RPMI8226 (cell line): ENCODE measurements around the gene RAB21.

ENCODE experiments used
- DNase-seq: peaks from one replicate; pipeline ENCODE4 v3.0.0-alpha.2; 2015

Gene RAB21

GRCh38 chr12:71754461-71755145 is at the start of gene RAB21:
TSS of gene RAB21 (plus strand) at chr12:71754863. CDS start at chr12:71755130, 267 bp downstream.
- peak; percentile 98 for DNase-seq

DNA sequence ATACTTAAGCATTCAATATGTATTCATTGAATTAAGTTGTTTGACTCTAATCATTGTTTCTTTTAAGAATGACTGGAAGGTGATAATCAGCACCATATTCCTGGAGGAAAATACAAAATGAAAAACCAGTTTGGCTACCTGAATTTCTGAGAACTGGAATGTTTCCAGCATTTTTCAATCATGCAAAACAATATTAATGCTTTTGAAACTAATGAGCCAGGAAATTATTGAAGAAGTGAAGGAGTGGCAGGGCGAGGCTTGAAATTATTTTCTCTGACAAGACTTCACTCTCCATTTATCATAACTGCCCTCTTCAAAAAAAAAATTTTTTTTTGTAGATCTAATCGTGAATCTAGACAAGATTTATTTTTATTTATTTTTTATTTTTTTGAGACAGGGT is 49.7 kb upstream of the RAB21 start:
- DNase-seq: no peak

GRCh38 chr12:71708658-71709057 is 46.0 kb upstream of the RAB21 start:
- no peak for DNase-seq

- DNase-seq: no peak
Measured at GRCh38 chr12:71710276-71711125, 44.2 kb upstream of the RAB21 start.

DNA sequence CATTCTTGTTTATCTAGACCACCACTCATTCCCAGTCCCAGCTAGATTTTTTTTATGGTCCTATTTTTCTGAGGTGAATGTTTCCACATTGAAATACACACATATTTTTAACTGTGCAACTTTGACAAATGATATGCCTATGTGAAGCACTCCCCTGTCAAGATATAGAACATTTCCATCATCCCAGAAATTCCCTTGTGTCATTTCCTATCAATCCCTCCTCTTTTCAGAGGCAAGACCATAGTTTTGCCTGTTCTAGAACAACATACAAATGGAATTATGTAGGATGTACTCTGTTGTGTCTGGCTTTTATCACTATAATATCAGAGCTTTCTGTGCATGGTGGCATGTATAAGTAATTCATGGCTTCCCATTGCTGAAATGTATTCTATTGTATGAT is 36.1 kb upstream of the RAB21 start:
- DNase-seq: no peak

GRCh38 chr12:71719647-71720370 is 34.9 kb upstream of the RAB21 start:
- DNase-seq: no peak

DNA sequence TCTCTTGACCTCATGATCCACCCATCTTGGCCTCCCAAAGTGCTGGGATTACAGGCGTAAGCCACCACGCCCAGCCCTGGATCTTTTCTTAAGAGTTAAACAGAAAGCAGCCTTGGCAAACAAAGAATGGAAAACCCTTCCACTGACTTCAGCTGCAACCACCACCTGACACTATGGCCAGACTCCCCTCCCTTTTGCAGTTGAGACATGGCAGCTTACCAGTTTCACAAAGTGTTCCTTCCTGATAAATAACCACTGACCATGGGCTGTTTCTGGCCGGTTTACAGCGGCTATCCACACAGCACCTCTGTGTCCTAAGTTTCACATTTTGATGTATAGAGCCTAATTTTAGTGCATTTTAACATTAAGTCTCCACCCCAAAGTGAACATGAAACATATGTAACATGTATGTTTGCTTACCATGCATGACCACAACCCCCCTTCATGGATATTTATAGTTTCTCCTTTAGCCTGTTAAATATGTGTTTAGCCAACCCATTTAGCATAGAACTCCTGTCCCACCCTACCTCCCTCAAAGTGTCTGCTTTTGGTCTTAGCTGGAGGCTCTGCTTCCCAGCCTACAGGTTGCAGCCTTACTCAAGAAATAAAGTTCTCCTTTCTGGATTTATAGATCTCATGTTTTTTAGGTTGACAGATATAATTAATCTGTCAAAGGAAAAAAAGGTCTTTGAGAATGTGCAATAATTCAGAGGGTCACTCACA is 32.7 kb upstream of the RAB21 start:
- peak; percentile 5 for DNase-seq

DNA sequence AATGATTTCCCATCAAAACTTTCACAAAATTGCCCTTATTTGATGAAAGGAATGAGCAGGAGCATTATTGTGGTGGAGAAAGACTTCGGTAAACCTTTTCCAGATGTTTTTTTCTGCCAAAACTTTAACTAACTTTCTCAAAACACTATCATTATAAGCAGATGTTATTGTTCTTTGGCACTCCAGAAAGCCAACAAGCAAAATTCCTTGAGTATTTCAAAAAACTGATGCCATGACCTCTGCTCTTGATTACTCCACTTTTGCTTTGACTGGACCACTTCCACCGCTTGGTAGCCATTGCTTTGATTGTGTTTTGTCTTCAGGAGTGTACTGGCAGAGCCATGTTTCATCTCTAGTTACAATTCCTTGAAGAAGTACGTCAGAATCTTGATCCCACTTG is 29.7 kb upstream of the RAB21 start:
- no peak for DNase-seq

- no peak for DNase-seq
Measured at GRCh38 chr12:71726548-71726947, 28.1 kb upstream of the RAB21 start.

- no peak for DNase-seq
Measured at GRCh38 chr12:71727958-71728357, 26.7 kb upstream of the RAB21 start.

DNA sequence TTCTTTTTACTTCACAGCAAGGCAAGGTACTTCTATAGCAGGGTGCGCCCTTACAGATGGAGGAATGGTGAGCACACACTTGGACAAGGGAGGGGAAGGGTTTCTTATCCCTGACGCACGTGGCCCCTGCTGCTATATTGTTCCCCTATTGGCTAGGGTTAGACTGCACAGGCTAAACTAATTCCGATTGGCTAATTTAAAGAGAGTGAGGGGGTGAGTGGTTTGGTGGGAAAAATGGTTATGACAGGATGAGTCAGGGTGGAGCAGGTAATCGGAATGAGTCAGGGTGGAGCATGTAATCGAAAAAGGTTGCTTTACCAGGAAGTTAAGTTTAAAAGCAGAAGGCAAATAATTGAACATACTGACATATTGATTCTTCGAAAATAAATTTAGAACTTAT is 23.7 kb upstream of the RAB21 start:
- no peak for DNase-seq

- peak; percentile 7 for DNase-seq
Measured at GRCh38 chr12:71731439-71732356, 23.0 kb upstream of the RAB21 start.

DNA sequence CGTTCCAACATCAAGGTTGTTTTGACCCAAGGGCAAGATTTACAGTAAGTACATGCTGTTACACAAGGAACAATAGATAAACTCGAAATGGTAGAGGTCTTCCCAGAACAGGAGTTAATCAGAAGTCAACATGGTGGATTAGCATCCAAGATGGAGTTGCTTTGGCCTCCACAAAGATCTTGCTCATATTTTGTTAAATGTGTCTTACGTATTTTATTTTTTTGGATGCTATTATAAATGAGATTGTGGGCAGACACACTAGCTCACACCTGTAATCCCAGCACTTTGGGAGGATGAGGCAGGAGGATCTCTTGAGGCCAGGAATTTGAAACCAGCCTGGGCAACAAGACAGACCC is 22.3 kb upstream of the RAB21 start:
- DNase-seq: no peak

DNA sequence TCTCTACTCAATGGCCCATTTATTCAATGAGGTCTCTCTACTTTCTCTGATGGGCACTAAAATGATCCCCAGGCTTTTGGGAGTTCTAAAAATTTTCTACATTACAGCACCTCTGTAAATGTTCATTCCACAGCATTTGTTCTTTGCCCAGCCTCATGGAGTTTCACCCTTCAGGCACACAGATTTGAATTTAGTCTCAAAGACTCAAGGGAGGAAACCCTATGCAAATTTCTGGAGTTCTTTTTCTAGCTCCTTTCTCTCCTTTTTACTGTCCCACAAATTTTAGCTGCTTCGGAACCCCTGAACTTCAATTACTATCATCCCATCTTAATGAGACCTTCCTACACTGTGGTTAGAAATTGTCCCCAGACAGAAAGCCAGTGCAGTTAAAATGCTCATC is 17.5 kb upstream of the RAB21 start:
- no peak for DNase-seq

DNA sequence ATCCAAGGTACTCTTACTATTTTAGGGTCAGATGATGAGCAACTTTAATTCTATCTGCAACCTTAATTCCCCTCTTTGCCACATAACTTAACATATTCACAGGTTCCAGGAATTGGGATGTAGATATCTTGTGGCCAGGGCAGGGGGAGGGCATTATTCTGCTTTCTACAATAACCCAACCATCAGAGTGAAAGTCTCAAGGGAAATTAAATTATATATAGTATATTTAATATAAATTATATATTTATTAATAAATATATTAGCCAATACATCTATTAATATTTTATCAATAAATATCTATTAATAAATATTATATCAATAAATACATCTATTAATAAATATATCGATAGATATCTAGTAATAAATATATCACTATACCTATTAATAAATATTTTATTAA is 11.7 kb upstream of the RAB21 start:
- DNase-seq: no peak

DNA sequence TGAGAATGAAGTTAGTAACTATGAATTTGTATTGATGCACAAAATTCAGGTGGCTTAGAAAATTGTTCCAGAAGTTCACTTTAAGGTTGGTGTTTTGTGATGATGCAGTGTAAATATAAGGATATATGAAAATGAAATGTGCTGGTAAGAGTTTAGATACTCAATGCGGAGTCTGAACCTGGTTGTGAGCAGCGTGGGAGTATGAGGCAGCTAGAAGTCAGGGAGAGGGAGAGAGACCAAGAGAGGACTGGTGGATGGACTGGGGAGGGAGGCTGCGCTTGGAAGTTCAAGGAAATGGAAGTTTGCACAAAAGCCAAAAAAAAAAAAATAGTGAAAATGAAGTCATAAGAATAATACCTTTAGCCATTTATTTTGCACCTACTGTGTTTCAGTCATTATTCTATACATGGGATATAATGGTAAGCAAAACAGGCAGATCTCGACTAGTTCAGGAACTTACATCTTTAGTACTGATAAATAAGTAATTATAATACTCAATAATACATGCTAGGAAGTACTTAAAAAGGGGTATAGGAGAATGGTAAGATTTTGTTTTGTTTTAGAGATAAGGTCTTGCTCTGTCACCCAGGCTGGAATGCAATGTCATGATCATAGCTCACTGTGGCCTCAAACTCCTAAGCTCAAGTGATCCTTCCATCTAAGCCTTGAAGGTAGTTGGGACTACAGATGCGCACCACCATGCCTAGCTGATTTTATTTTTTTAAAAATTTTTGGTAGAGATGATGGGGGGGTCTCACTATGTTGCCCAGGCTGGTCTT is 10.0 kb upstream of the RAB21 start:
- no peak for DNase-seq

DNA sequence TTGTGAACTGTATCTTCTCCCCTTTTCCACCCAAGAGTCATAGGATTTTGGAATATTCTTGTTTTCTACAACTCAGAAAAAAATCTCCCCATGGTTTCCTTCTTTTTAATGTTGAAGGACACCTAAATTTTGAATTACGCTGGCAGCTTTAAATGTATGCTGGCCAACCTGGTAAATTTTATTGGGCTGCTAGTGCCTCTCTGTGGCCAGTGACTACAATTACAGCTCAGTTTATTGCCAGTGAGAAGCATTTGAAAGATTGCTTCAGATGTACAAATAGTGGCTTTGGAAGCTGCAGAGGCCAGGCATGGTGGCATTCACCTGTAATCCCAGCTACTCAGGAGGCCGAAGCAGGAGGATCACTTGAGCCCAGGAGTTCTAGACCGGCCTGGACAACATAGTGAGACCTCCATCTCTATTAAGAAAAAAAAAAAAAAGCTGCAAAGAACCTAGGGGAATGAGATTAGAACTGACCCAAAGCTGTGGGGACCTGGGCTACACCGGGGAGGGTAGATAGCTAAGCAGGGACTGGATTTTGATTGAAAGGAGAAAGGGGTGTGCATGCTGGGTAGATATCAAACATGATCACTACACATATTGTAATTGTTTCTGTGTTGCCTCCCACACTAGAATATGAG is 7.6 kb upstream of the RAB21 start:
- DNase-seq: peak; percentile 65

- DNase-seq: peak; percentile 11
Measured at GRCh38 chr12:71748081-71748850, 6.4 kb upstream of the RAB21 start.

DNA sequence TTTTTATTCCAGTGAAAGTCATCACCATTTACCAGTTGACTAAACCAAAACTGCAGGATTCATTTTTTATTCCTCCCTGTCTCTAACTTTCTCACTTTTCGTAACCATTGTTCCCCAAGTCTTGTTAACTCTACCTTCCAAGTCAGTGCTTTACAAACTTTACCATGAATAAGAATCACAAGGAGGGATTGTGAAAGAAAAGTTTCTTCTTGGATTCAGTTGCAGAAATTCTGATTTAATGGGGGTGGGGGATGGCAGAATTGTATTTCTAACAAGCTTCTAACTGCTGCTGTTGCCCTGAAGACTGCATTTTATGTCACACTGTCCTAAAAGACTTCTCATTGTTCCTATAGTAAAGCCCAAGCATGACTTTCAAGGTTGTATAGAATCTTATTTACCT is 5.0 kb upstream of the RAB21 start:
- DNase-seq: no peak

- DNase-seq: no peak
Measured at GRCh38 chr12:71752891-71753290, 1.8 kb upstream of the RAB21 start.
